Lower leg skin (tissue), 3 donors: ENCODE results near the gene TSPEAR.

ENCODE experiments used
- POLR2A ChIP-seq, 2 donors: fragments of 450-650 bp; IDR thresholded peaks; one replicate each; pipeline ENCODE4 v1.6.1; 2016 to 2017; ENCODE audit warnings: antibody characterized with exemption in 2 of 2, mild to moderate bottlenecking in 1 of 2, moderate library complexity in 1 of 2
- TF ChIP-seq, protein P1 (sequence below), 3 donors: fragments of 450-650 bp; IDR thresholded peaks; one replicate each; pipeline ENCODE4 v1.5.1; 2016; ENCODE audit warnings: antibody characterized with exemption in 3 of 3, mild to moderate bottlenecking in 3 of 3, moderate library complexity in 2 of 3

DNA sequence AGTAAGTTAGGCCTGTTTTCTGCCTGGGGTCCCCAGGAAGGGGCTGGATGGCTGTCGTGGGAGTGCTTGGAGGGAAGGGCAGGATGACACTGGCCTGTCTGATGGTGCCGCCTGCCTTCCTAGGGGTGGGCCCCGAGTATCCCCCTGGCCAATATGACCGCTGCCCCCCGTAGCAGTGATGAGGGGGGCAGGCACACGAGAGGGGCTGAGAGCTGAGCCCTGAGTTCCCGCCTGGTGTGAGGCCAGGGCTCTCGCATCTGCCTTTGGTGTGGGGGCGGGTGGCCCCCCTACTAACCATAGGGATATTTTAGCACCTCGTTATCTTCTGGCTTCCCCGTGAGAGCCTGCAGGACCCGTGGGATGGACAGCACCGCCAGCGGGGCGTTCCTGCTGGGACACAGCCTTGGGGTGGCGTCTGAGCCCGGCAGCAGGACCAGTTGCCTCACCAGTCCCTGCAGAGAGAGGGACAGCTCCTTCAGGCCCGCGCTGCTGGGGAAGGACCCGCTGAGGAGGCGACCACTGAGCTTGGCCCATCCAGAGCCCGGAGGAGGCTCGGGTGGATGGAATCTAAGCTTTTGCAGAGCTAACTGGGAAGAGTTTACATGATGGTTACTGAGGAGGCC, 181.8 kb downstream of the TSPEAR start:
- TF ChIP-seq, protein P1, sequence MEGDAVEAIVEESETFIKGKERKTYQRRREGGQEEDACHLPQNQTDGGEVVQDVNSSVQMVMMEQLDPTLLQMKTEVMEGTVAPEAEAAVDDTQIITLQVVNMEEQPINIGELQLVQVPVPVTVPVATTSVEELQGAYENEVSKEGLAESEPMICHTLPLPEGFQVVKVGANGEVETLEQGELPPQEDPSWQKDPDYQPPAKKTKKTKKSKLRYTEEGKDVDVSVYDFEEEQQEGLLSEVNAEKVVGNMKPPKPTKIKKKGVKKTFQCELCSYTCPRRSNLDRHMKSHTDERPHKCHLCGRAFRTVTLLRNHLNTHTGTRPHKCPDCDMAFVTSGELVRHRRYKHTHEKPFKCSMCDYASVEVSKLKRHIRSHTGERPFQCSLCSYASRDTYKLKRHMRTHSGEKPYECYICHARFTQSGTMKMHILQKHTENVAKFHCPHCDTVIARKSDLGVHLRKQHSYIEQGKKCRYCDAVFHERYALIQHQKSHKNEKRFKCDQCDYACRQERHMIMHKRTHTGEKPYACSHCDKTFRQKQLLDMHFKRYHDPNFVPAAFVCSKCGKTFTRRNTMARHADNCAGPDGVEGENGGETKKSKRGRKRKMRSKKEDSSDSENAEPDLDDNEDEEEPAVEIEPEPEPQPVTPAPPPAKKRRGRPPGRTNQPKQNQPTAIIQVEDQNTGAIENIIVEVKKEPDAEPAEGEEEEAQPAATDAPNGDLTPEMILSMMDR (IDR thresholded peaks at IDR 0.05) = no peak
- TF ChIP-seq POLR2A (IDR thresholded peaks at IDR 0.05) = no peak
